CD14-positive monocyte (primary cell): ENCODE results near the gene CENPA. TPM values are rescaled to one million over a fixed set of nuclear protein-coding genes. Genes with fewer than 3 reads are reported as not detected.

ENCODE experiments used
- DNase-seq, 3 donors: peaks; one replicate each; pipeline ENCODE4 v3.0.0-alpha.2; 2011 to 2022
- H2AFZ ChIP-seq: 2 replicates; pipeline ENCODE4 v1.6.0; 2012; ENCODE audit warnings: mild to moderate bottlenecking, low read depth, low read length, inconsistent platforms; ENCODE audit not compliant: insufficient read depth, poor library complexity, severe bottlenecking
- H3K27ac ChIP-seq, 2 donors: 1 replicate in 1 of 2; 2 replicates in 1 of 2; pipeline ENCODE4 v1.5.1; 2012 to 2013; ENCODE audit warnings: low read length in 2 of 2, control low read depth in 1 of 2, inconsistent platforms in 1 of 2, low read depth in 1 of 2, mild to moderate bottlenecking in 1 of 2
- H3K27me3 ChIP-seq, 2 donors: one replicate each; pipeline versions ENCODE4 v1.6.0 to v1.6.1; 2011 to 2013; ENCODE audit warnings: low read length in 2 of 2; ENCODE audit not compliant: control insufficient read depth in 2 of 2, insufficient read depth in 2 of 2
- H3K36me3 ChIP-seq, 2 donors: replicated peaks in 1 of 2; 1 replicate in 1 of 2; 2 replicates in 1 of 2; pipeline versions ENCODE4 v1.5.1 to v1.6.1; 2012 to 2013; ENCODE audit warnings: low read length in 2 of 2, control low read depth in 1 of 2, inconsistent platforms in 1 of 2, mild to moderate bottlenecking in 1 of 2; ENCODE audit not compliant: insufficient read depth in 2 of 2, control insufficient read depth in 1 of 2
- H3K4me1 ChIP-seq, 2 donors: 1 replicate in 1 of 2; 2 replicates in 1 of 2; pipeline versions ENCODE4 v1.5.1 to v1.6.1; 2012 to 2013; ENCODE audit warnings: low read length in 2 of 2, control low read depth in 1 of 2, inconsistent platforms in 1 of 2, mild to moderate bottlenecking in 1 of 2, moderate library complexity in 1 of 2; ENCODE audit not compliant: insufficient read depth in 2 of 2, control insufficient read depth in 1 of 2
- H3K4me2 ChIP-seq: replicated peaks from 2 replicates; pipeline ENCODE3; 2012; ENCODE audit warnings: low read length, moderate library complexity, mild to moderate bottlenecking; ENCODE audit not compliant: poor library complexity, severe bottlenecking; ENCODE audit errors: extremely low read depth
- H3K4me3 ChIP-seq, 3 experiments: fragments of 200-600 bp in 1 of 3; sonication (generic) in 1 of 3; replicated peaks in 1 of 3; 1 replicate in 2 of 3; 2 replicates in 1 of 3; pipeline ENCODE4 v1.5.1; 2011 to 2013; ENCODE audit warnings: low read length in 3 of 3, mild to moderate bottlenecking in 3 of 3, control low read depth in 2 of 3, low read depth in 2 of 3, inconsistent platforms in 1 of 3, moderate library complexity in 1 of 3
- H3K79me2 ChIP-seq: 2 replicates; pipeline ENCODE4 v1.6.0; 2012; ENCODE audit warnings: mild to moderate bottlenecking, control low read depth, inconsistent platforms, low read length, moderate library complexity; ENCODE audit not compliant: insufficient read depth
- H3K9ac ChIP-seq: 2 replicates; pipeline ENCODE4 v1.6.0; 2017; ENCODE audit warnings: low read length, mild to moderate bottlenecking; ENCODE audit not compliant: insufficient read depth, poor library complexity, severe bottlenecking
- H3K9me3 ChIP-seq, 2 donors: replicated peaks in 1 of 2; 1 replicate in 1 of 2; 2 replicates in 1 of 2; pipeline versions ENCODE4 v1.5.1 to v1.6.1; 2012 to 2013; ENCODE audit warnings: low read length in 2 of 2, control low read depth in 1 of 2; ENCODE audit not compliant: control insufficient read depth in 1 of 2, insufficient read depth in 1 of 2
- H4K20me1 ChIP-seq: 2 replicates; pipeline ENCODE4 v1.6.0; 2012; ENCODE audit warnings: mild to moderate bottlenecking, low read length, control low read depth, moderate library complexity; ENCODE audit not compliant: insufficient read depth
- H3K27ac Mint-ChIP-seq, 7 donors: one replicate each; pipeline ENCODE4 v1.8.0; 2020; ENCODE audit warnings: mild to moderate bottlenecking in 7 of 7, mixed read lengths in 7 of 7, moderate library complexity in 6 of 7, inconsistent platforms in 2 of 7
- H3K27me3 Mint-ChIP-seq, 3 donors: one replicate each; pipeline ENCODE4 v1.8.0; 2021 to 2022; ENCODE audit warnings: low read depth in 3 of 3, mild to moderate bottlenecking in 3 of 3, mixed read lengths in 3 of 3, moderate library complexity in 3 of 3, inconsistent platforms in 1 of 3
- H3K36me3 Mint-ChIP-seq, 2 donors: one replicate each; pipeline ENCODE4 v1.8.0; 2020; ENCODE audit warnings: mixed read lengths in 2 of 2, inconsistent platforms in 1 of 2, mild to moderate bottlenecking in 1 of 2
- H3K4me1 Mint-ChIP-seq: one replicate; pipeline ENCODE4 v1.8.0; 2020; ENCODE audit warnings: mild to moderate bottlenecking, mixed read lengths
- H3K4me3 Mint-ChIP-seq, 2 donors: one replicate each; pipeline ENCODE4 v1.8.0; 2020; ENCODE audit warnings: mild to moderate bottlenecking in 2 of 2, mixed read lengths in 2 of 2, moderate library complexity in 1 of 2
- H3K9me3 Mint-ChIP-seq, 7 donors: one replicate each; pipeline ENCODE4 v1.8.0; 2020 to 2022; ENCODE audit warnings: mixed read lengths in 7 of 7, mild to moderate bottlenecking in 6 of 7, moderate library complexity in 6 of 7, inconsistent platforms in 2 of 7
- WGBS: methylation state at CpG from one replicate; pipeline ENCODE4 v1.1.5; 2013; ENCODE audit warnings: missing lambda C conversion rate; ENCODE audit not compliant: insufficient coverage; 5-methylcytosine and 5-hydroxymethylcytosine counted together
- intact Hi-C, 2 donors: fragments of 100-400 bp; cut with micrococcal nuclease; formaldehyde crosslinking; loops; one replicate each; pipeline versions ENCODE4 v1.15.0 to v1.15.1; 2023
- polyA plus RNA-seq, 3 donors: library from polyadenylated mRNA; depleted of rRNA in 1 of 3; unstranded in 2 of 3; stranded (reverse) in 1 of 3; fragments of 300-500 nt in 2 of 3; fragments of >200 nt in 1 of 3; fragmentation: Illumina TruSeq in 2 of 3; gene quantifications; 1 replicate in 2 of 3; 2 replicates in 1 of 3; pipeline ENCODE4 v1.2.3, GENCODE V29; 2012 to 2021
- TF ChIP-seq, protein P1 (sequence below): fragments of 200-600 bp; IDR thresholded peaks from one replicate; pipeline ENCODE4 v1.8.0; 2022; ENCODE audit warnings: antibody characterized with exemption, mild to moderate bottlenecking

Gene CENPA
- polyA plus RNA-seq, 3 donors = 0.24 TPM; not detected in 2

DNA sequence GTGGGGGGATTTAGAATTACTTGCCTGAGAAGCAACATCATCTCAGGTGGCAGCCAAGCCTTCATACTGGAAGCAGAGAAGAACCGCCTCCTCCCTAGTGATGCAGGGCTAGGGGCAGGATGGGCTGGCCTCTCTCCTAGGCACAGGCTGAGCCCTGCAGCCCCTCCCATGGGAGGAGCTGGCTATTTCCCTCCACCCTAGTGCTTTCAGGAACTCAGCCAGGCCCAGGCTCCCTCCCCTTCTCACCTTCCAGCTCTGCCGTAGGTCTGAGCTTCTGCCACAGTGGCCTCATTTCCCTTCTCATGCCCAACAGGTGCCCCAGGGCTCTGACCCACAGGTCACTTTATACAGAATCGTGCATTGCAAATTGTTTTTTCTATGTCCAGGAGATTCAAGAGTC is 31.0 kb downstream of the CENPA start:
- Histone ChIP-seq H3K9me3 (no peaks in the 10 kb centered on the region), H3K27me3 (no peaks in the 10 kb centered on the region), H3K4me2 (no peak overlapping the region), H3K9ac (no peak overlapping the region), H3K27ac (no peak overlapping the region), H3K79me2 (no peaks in the 10 kb centered on the region), H3K36me3 (no peaks in the 10 kb centered on the region), H4K20me1 (no peaks in the 10 kb centered on the region), H2AFZ (no peak overlapping the region), H3K4me1 (no peaks in the 10 kb centered on the region), H3K4me3 (no peak overlapping the region)
- Mint-ChIP-seq H3K27ac (no peak overlapping the region), H3K4me1 (peaks cover 2% of the 10 kb centered on the region), H3K9me3 (peaks cover 0 to 6% (median 4%) of the 10 kb centered on the region in 7 donors), H3K4me3 (no peak overlapping the region), H3K27me3 (peaks cover 18 to 32% (median 20%) of the 10 kb centered on the region in 3 donors), H3K36me3 (no peaks in the 10 kb centered on the region)
- 14% methylated on average over 1 of the region's 3 CpGs for WGBS
- intact Hi-C loops = no loop called here
- no peak for DNase-seq
- TF ChIP-seq, protein P1, sequence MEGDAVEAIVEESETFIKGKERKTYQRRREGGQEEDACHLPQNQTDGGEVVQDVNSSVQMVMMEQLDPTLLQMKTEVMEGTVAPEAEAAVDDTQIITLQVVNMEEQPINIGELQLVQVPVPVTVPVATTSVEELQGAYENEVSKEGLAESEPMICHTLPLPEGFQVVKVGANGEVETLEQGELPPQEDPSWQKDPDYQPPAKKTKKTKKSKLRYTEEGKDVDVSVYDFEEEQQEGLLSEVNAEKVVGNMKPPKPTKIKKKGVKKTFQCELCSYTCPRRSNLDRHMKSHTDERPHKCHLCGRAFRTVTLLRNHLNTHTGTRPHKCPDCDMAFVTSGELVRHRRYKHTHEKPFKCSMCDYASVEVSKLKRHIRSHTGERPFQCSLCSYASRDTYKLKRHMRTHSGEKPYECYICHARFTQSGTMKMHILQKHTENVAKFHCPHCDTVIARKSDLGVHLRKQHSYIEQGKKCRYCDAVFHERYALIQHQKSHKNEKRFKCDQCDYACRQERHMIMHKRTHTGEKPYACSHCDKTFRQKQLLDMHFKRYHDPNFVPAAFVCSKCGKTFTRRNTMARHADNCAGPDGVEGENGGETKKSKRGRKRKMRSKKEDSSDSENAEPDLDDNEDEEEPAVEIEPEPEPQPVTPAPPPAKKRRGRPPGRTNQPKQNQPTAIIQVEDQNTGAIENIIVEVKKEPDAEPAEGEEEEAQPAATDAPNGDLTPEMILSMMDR = no peak

DNA sequence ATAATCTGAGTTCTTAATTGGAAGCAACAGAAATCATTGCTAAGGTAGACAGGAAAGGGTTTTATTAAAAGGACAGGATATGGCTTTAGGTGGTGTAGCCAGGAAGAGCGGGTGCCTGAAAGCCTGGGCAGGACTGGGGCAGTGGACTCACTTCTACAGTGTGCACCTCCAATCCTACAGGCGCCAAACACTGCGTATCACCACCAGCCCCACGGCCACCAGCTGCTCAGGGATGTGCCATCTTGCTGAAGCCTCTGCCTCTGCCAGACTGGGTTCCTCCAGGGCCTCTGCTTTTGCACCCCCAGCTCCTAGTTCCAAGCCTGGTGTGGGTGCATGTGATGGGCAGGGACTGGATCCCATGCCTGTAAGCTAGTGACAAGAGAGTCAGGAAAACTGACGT is 32.4 kb downstream of the CENPA start:
- DNase-seq = no peak
- 80% methylated on average over 1 of the region's 5 CpGs for WGBS
- Mint-ChIP-seq H3K4me1 (peaks cover 9% of the 10 kb centered on the region), H3K27ac (no peak overlapping the region), H3K4me3 (no peak overlapping the region), H3K36me3 (no peaks in the 10 kb centered on the region), H3K9me3 (peaks cover 0 to 7% (median 4%) of the 10 kb centered on the region in 7 donors), H3K27me3 (peaks cover 18 to 31% (median 20%) of the 10 kb centered on the region in 3 donors)
- Histone ChIP-seq H3K9me3 (no peaks in the 10 kb centered on the region), H2AFZ (no peak overlapping the region), H3K4me2 (no peak overlapping the region), H3K4me1 (peaks cover 3 to 4% of the 10 kb centered on the region in 2 donors), H4K20me1 (no peaks in the 10 kb centered on the region), H3K27ac (no peak overlapping the region), H3K36me3 (no peaks in the 10 kb centered on the region), H3K79me2 (no peaks in the 10 kb centered on the region), H3K9ac (no peak overlapping the region), H3K27me3 (no peaks in the 10 kb centered on the region), H3K4me3 (no peak overlapping the region)
- TF ChIP-seq, protein P1 = no peak
- intact Hi-C loops = no loop called here
